Measurements from ENCODE around the gene STOML2.

DNA sequence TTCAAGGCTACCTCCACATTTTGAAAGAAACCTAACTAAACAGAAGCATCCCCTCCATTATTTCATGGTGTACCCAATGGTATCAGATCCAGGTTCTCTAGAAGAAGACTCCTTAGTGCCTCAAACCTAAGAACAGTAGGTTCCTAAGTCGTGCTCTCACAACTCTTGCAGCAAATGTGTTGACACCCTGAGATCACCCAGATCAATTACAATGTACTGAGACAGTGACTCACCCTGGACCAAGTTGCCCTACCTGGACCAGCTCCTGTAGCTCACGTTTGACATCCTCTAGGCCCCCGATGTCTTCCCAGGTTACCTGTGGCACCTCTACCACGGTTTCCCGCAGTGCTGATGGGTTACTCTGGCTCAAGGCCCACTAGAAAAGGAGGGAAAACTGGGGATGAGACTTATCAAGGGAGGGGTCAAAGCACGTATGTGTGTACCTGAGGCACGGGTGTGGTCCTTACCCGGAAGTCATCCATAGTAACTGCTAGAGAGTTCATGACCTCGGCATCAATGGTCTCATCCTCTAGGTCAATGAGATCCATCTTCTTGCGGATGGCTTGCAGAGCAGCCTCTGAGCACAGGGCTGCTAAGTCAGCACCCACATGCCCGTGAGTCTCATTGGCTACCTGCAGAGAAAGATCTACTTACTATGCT, 42.3 kb downstream of the STOML2 start:
- TF ChIP-seq, protein P1, sequence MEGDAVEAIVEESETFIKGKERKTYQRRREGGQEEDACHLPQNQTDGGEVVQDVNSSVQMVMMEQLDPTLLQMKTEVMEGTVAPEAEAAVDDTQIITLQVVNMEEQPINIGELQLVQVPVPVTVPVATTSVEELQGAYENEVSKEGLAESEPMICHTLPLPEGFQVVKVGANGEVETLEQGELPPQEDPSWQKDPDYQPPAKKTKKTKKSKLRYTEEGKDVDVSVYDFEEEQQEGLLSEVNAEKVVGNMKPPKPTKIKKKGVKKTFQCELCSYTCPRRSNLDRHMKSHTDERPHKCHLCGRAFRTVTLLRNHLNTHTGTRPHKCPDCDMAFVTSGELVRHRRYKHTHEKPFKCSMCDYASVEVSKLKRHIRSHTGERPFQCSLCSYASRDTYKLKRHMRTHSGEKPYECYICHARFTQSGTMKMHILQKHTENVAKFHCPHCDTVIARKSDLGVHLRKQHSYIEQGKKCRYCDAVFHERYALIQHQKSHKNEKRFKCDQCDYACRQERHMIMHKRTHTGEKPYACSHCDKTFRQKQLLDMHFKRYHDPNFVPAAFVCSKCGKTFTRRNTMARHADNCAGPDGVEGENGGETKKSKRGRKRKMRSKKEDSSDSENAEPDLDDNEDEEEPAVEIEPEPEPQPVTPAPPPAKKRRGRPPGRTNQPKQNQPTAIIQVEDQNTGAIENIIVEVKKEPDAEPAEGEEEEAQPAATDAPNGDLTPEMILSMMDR (IDR thresholded peaks at IDR 0.05), result no peak
- no peak for TF ChIP-seq ZFX (IDR thresholded peaks at IDR 0.05; ENCODE audit: borderline replicate concordance)

Data from 22Rv1 (cell line).